ENCODE measurements around the gene FANCC. TPM values are rescaled to one million over a fixed set of nuclear protein-coding genes. Genes with fewer than 3 reads are reported as not detected.

Gene FANCC
- total RNA-seq, 2 donors from 2014 or later = 17.6 to 23.5 TPM

- no peaks in the 10 kb centered on the region for H3K4me1 Mint-ChIP-seq
- WGBS, 2 experiments (ENCODE audit: insufficient coverage in 1 of 2, insufficient read length in 1 of 2) = 93 to 94% methylated on average over 5 to 7 of the region's 7 CpGs
Observed at GRCh38 chr9:95157481-95158151, 159.9 kb downstream of the FANCC start.

GRCh38 chr9:95156074-95156473 is 161.4 kb downstream of the FANCC start:
- H3K9me3 ChIP-seq (ENCODE audit: control insufficient read depth, low read length) = no peaks in the 10 kb centered on the region
- H3K9ac ChIP-seq (ENCODE audit: extremely low read depth, low read length, poor library complexity, severe bottlenecking) = no peak overlapping the region
- Mint-ChIP-seq H3K9me3 (no peaks in the 10 kb centered on the region), H3K27ac (no peak overlapping the region), H3K27me3 (ENCODE audit: insufficient read depth) (no peaks in the 10 kb centered on the region), H3K36me3 (ENCODE audit: low read depth) (peaks cover 11% of the 10 kb centered on the region), H3K4me3 (no peak overlapping the region), H3K4me1 (no peaks in the 10 kb centered on the region)
- 93 to 100% methylated on average over 1 to 2 of the region's 2 CpGs for WGBS, 2 experiments (ENCODE audit: insufficient coverage in 1 of 2, insufficient read length in 1 of 2)
- no peaks in the 10 kb centered on the region for H3K4me1 ChIP-seq (ENCODE audit: control insufficient read depth, insufficient read depth, low read length)
- no peak for DNase-seq
- no peaks in the 10 kb centered on the region for H3K36me3 ChIP-seq (ENCODE audit: control insufficient read depth, insufficient read depth, low read length)
- H3K27me3 ChIP-seq (ENCODE audit: control insufficient read depth, insufficient read depth, low read length, poor library complexity, severe bottlenecking) = no peaks in the 10 kb centered on the region
- no peak for TF ChIP-seq CTCF (conservative IDR thresholded peaks at IDR 0.05)
- no peak overlapping the region for H3K27ac ChIP-seq (ENCODE audit: low read depth, low read length)
- H3K4me3 ChIP-seq (ENCODE audit: low read length) = no peak overlapping the region

More at GRCh38 chr9:95157481-95158151, 159.9 kb downstream of the FANCC start:
- no peaks in the 10 kb centered on the region for H3K9me3 ChIP-seq (ENCODE audit: control insufficient read depth, low read length)
- H3K27ac ChIP-seq (ENCODE audit: low read depth, low read length) = no peak overlapping the region
- Mint-ChIP-seq H3K9me3 (peaks cover 1% of the 10 kb centered on the region), H3K27me3 (ENCODE audit: insufficient read depth) (no peaks in the 10 kb centered on the region), H3K4me3 (no peak overlapping the region), H3K36me3 (ENCODE audit: low read depth) (peaks cover 11% of the 10 kb centered on the region), H3K27ac (no peak overlapping the region)
- H3K36me3 ChIP-seq (ENCODE audit: control insufficient read depth, insufficient read depth, low read length) = no peaks in the 10 kb centered on the region
- no peak overlapping the region for H3K9ac ChIP-seq (ENCODE audit: extremely low read depth, low read length, poor library complexity, severe bottlenecking)
- TF ChIP-seq CTCF (conservative IDR thresholded peaks at IDR 0.05) = no peak
- no peak overlapping the region for H3K4me3 ChIP-seq (ENCODE audit: low read length)
- no peaks in the 10 kb centered on the region for H3K4me1 ChIP-seq (ENCODE audit: control insufficient read depth, insufficient read depth, low read length)
- no peak for DNase-seq
- H3K27me3 ChIP-seq (ENCODE audit: control insufficient read depth, insufficient read depth, low read length, poor library complexity, severe bottlenecking) = no peaks in the 10 kb centered on the region

- Histone ChIP-seq H3K27ac (ENCODE audit: low read depth, low read length) (no peak overlapping the region), H3K4me3 (ENCODE audit: low read length) (no peak overlapping the region), H3K9ac (ENCODE audit: extremely low read depth, low read length, poor library complexity, severe bottlenecking) (no peak overlapping the region), H3K4me1 (ENCODE audit: control insufficient read depth, insufficient read depth, low read length) (no peaks in the 10 kb centered on the region), H3K27me3 (ENCODE audit: control insufficient read depth, insufficient read depth, low read length, poor library complexity, severe bottlenecking) (no peaks in the 10 kb centered on the region), H3K36me3 (ENCODE audit: control insufficient read depth, insufficient read depth, low read length) (no peaks in the 10 kb centered on the region), H3K9me3 (ENCODE audit: control insufficient read depth, low read length) (no peaks in the 10 kb centered on the region)
- H3K27ac Mint-ChIP-seq = no peak overlapping the region
- DNase-seq = no peak
- H3K9me3 Mint-ChIP-seq = no peaks in the 10 kb centered on the region
- TF ChIP-seq CTCF (conservative IDR thresholded peaks at IDR 0.05) = no peak
- no CpG with 5 or more reads among the region's 3 CpGs for WGBS, 2 experiments (ENCODE audit: insufficient coverage in 1 of 2, insufficient read length in 1 of 2)
- no peaks in the 10 kb centered on the region for H3K27me3 Mint-ChIP-seq (ENCODE audit: insufficient read depth)
- H3K36me3 Mint-ChIP-seq (ENCODE audit: low read depth) = peaks cover 6% of the 10 kb centered on the region
- no peaks in the 10 kb centered on the region for H3K4me1 Mint-ChIP-seq
- no peak overlapping the region for H3K4me3 Mint-ChIP-seq
Observed at GRCh38 chr9:95155220-95155619, 162.3 kb downstream of the FANCC start.
